CD4-positive, alpha-beta T cell treated with Interleukin-15 for 1 hour (primary cell): ENCODE results near the gene EHBP1.
"Not testable (repeated sequence)": the region's sequence is repeated elsewhere in the genome, so short reads cannot be mapped to it uniquely, and the experiment has no call there.

Experiments used
- DNase-seq: peaks from one replicate; pipeline ENCODE4 v3.0.0-alpha.2; 2020

EHBP1 gene

GRCh38 chr2:62705859-62706720 lies 577 bp downstream of the EHBP1 start:
- DNase-seq: peak; percentile 36

GRCh38 chr2:62706721-62707521 lies 1.4 kb downstream of the EHBP1 start:
- no peak for DNase-seq

- no peak for DNase-seq
Measured at GRCh38 chr2:62708751-62709150, 3.2 kb downstream of the EHBP1 start.

GRCh38 chr2:62711832-62712494 lies 6.5 kb downstream of the EHBP1 start:
- DNase-seq: no peak

- not testable (repeated sequence) for DNase-seq
Measured at GRCh38 chr2:62713196-62713595, 7.7 kb downstream of the EHBP1 start.

- DNase-seq: no peak
Measured at GRCh38 chr2:62713837-62714236, 8.3 kb downstream of the EHBP1 start.

GRCh38 chr2:62716768-62717167 lies 11.3 kb downstream of the EHBP1 start:
- no peak for DNase-seq

GRCh38 chr2:62717503-62718081 lies 12.1 kb downstream of the EHBP1 start:
- DNase-seq: no peak

GRCh38 chr2:62718225-62718822 lies 12.8 kb downstream of the EHBP1 start:
- DNase-seq: no peak

GRCh38 chr2:62719757-62720156 lies 14.2 kb downstream of the EHBP1 start:
- no peak for DNase-seq

GRCh38 chr2:62722679-62723078 lies 17.2 kb downstream of the EHBP1 start:
- DNase-seq: no peak

- no peak for DNase-seq
Measured at GRCh38 chr2:62723253-62723652, 17.7 kb downstream of the EHBP1 start.

GRCh38 chr2:62724106-62724505 lies 18.6 kb downstream of the EHBP1 start:
- DNase-seq: no peak

- peak; percentile 16 for DNase-seq
Measured at GRCh38 chr2:62724886-62725711, 19.6 kb downstream of the EHBP1 start.

- DNase-seq: no peak
Measured at GRCh38 chr2:62725712-62726055, 20.2 kb downstream of the EHBP1 start.

- DNase-seq: no peak
Measured at GRCh38 chr2:62727259-62727867, 21.9 kb downstream of the EHBP1 start.

- DNase-seq: no peak
Measured at GRCh38 chr2:62727876-62728566, 22.5 kb downstream of the EHBP1 start.

- DNase-seq: no peak
Measured at GRCh38 chr2:62731275-62731674, 25.8 kb downstream of the EHBP1 start.

GRCh38 chr2:62732262-62732777 lies 26.8 kb downstream of the EHBP1 start:
- DNase-seq: no peak

GRCh38 chr2:62733546-62733945 lies 28.0 kb downstream of the EHBP1 start:
- DNase-seq: no peak
